DND-41 (cell line): ENCODE results near the gene TLR5.

Source experiments
- ATAC-seq: fragments of 200-7000 bp; cut with Tn5 transposase; 3 replicates; pipeline ENCODE4 v1.9.1; 2021; ENCODE audit warnings: low read depth; ENCODE audit not compliant: insufficient read depth
- DNase-seq: peaks from one replicate; pipeline ENCODE4 v3.0.0-alpha.2; 2020
- H2AFZ ChIP-seq: 2 replicates; pipeline ENCODE4 v1.6.0; 2012; ENCODE audit warnings: low read depth, low read length
- H3K27ac ChIP-seq: 2 replicates; pipeline ENCODE4 v1.5.1; 2012; ENCODE audit warnings: low read length, inconsistent platforms
- H3K27me3 ChIP-seq: fragments of 200-600 bp; sonication (generic); 2 replicates; pipeline ENCODE4 v1.6.0; 2012; ENCODE audit warnings: low read length, mild to moderate bottlenecking, inconsistent platforms; ENCODE audit not compliant: insufficient read depth, poor library complexity
- H3K36me3 ChIP-seq: 2 replicates; pipeline ENCODE4 v1.5.1; 2012; ENCODE audit warnings: low read length, inconsistent platforms; ENCODE audit not compliant: insufficient read depth
- H3K4me1 ChIP-seq: 2 replicates; pipeline ENCODE4 v1.5.1; 2012; ENCODE audit warnings: mild to moderate bottlenecking, low read length; ENCODE audit not compliant: insufficient read depth
- H3K4me2 ChIP-seq: 2 replicates; pipeline ENCODE4 v1.6.0; 2012; ENCODE audit warnings: mild to moderate bottlenecking, moderate library complexity, low read length, inconsistent platforms; ENCODE audit not compliant: insufficient read depth
- H3K4me3 ChIP-seq, 2 experiments: fragments of 200-600 bp in 1 of 2; shearing (Covaris generic) in 1 of 2; 2 replicates each; pipeline ENCODE4 v1.5.1; 2012 to 2016; ENCODE audit warnings: inconsistent platforms in 2 of 2, low read length in 2 of 2, mild to moderate bottlenecking in 2 of 2, low read depth in 1 of 2, moderate library complexity in 1 of 2
- H3K79me2 ChIP-seq: 2 replicates; pipeline ENCODE4 v1.6.0; 2012; ENCODE audit warnings: low read length, inconsistent platforms; ENCODE audit not compliant: insufficient read depth
- H3K9ac ChIP-seq: 2 replicates; pipeline ENCODE4 v1.6.0; 2012; ENCODE audit warnings: low read depth, mild to moderate bottlenecking, inconsistent platforms, low read length, moderate library complexity
- H3K9me3 ChIP-seq: 2 replicates; pipeline ENCODE4 v1.5.1; 2012; ENCODE audit warnings: low read length, moderate library complexity, mild to moderate bottlenecking, inconsistent platforms; ENCODE audit not compliant: insufficient read depth, severe bottlenecking
- H4K20me1 ChIP-seq: 2 replicates; pipeline ENCODE4 v1.6.0; 2012; ENCODE audit warnings: low read length; ENCODE audit not compliant: insufficient read depth
- EZH2 ChIP-seq: IDR thresholded peaks from 3 replicates; pipeline ENCODE4 v1.6.1; 2012; ENCODE audit warnings: borderline replicate concordance, low read depth, mild to moderate bottlenecking, moderate library complexity, low read length, inconsistent platforms; ENCODE audit not compliant: severe bottlenecking
- TF ChIP-seq, protein P1 (sequence below): IDR thresholded peaks from 2 replicates; pipeline ENCODE4 v1.5.1; 2012; ENCODE audit warnings: borderline replicate concordance, low read length, moderate library complexity, mild to moderate bottlenecking; ENCODE audit not compliant: poor library complexity, severe bottlenecking; ENCODE audit errors: extremely low read depth

TLR5 gene

DNA sequence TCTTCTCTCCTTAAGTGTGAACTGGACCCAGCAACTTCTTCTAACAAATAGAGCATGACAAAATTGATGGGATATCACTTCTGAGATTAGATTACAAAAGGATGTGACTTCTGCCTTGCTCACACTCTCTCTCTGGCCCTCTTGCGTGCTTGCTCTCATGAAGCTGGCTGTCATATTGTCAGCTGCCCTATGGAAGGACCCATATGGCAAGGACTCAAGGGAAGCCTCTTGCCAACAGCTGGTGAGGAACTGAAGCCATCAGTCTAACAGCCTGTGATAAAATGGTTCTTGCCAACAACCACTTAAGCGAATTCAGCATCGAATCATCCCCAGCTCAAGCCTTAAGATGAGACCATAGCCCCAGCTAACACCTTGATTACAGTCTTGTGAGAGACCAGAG lies 4.8 kb upstream of the TLR5 start:
- Histone ChIP-seq H3K9ac (no peak overlapping the region), H3K27me3 (no peaks in the 10 kb centered on the region), H3K4me2 (no peak overlapping the region), H3K4me1 (peaks cover 10% of the 10 kb centered on the region), H2AFZ (no peak overlapping the region), H4K20me1 (no peaks in the 10 kb centered on the region), H3K9me3 (peaks cover 3% of the 10 kb centered on the region), H3K27ac (no peak overlapping the region), H3K79me2 (no peaks in the 10 kb centered on the region), H3K36me3 (no peaks in the 10 kb centered on the region), H3K4me3 (no peak overlapping the region)
- ATAC-seq, result no peak
- no peak for DNase-seq
- no peak for TF ChIP-seq EZH2
- TF ChIP-seq, protein P1, sequence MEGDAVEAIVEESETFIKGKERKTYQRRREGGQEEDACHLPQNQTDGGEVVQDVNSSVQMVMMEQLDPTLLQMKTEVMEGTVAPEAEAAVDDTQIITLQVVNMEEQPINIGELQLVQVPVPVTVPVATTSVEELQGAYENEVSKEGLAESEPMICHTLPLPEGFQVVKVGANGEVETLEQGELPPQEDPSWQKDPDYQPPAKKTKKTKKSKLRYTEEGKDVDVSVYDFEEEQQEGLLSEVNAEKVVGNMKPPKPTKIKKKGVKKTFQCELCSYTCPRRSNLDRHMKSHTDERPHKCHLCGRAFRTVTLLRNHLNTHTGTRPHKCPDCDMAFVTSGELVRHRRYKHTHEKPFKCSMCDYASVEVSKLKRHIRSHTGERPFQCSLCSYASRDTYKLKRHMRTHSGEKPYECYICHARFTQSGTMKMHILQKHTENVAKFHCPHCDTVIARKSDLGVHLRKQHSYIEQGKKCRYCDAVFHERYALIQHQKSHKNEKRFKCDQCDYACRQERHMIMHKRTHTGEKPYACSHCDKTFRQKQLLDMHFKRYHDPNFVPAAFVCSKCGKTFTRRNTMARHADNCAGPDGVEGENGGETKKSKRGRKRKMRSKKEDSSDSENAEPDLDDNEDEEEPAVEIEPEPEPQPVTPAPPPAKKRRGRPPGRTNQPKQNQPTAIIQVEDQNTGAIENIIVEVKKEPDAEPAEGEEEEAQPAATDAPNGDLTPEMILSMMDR, result no peak

DNA sequence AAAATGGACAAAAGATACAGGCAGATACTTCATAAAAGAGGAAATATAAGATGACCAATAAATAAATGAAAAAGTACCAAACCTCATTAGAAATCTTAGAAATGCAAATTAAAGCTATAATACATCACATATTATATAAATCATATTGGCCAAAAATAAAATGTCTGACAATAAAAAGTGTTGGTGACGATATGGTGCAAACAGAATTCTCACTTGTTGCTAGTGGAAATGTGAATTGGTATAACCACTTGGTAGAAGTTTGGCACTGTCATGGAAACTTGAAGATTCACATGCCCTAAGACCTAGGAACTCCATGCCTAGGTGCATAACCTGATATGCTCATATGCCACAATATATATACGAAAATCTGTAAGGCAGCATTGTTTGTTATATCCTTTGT lies 4.4 kb upstream of the TLR5 start:
- Histone ChIP-seq H3K9me3 (peaks cover 3% of the 10 kb centered on the region), H3K36me3 (no peaks in the 10 kb centered on the region), H3K4me3 (no peak overlapping the region), H3K27ac (no peak overlapping the region), H3K79me2 (no peaks in the 10 kb centered on the region), H2AFZ (no peak overlapping the region), H3K4me2 (no peak overlapping the region), H3K27me3 (peaks cover 2% of the 10 kb centered on the region), H3K4me1 (peaks cover 15% of the 10 kb centered on the region), H4K20me1 (no peaks in the 10 kb centered on the region), H3K9ac (no peak overlapping the region)
- TF ChIP-seq, protein P1, result no peak
- no peak for TF ChIP-seq EZH2
- ATAC-seq (no peak), DNase-seq (no peak)

DNA sequence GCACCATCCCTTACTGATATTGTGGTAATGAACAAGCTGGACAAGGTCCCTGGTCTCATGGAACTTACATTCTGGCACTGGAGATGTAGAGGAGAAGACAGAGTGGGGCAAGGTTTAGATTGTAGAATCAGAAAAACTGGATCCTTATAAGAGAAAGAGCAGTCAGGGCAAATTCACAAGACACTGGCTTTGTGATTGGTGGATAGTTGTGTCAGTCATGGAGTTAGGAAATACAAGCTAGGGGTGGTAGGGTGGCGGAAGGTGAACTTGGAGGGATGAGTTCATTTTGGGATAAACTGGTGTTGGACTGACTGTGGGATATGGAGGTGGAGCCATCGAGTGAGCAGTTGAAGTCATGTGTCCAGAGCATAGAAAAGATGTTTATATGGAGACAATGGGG lies 3.7 kb upstream of the TLR5 start:
- Histone ChIP-seq H3K79me2 (no peaks in the 10 kb centered on the region), H3K4me3 (no peak overlapping the region), H3K27me3 (peaks cover 7% of the 10 kb centered on the region), H3K36me3 (no peaks in the 10 kb centered on the region), H3K4me1 (peaks cover 20% of the 10 kb centered on the region), H3K27ac (no peak overlapping the region), H2AFZ (no peak overlapping the region), H3K9me3 (peaks cover 3% of the 10 kb centered on the region), H4K20me1 (no peaks in the 10 kb centered on the region), H3K9ac (no peak overlapping the region), H3K4me2 (no peak overlapping the region)
- DNase-seq (no peak), ATAC-seq (no peak)
- TF ChIP-seq EZH2, result no peak
- TF ChIP-seq, protein P1, result no peak

DNA sequence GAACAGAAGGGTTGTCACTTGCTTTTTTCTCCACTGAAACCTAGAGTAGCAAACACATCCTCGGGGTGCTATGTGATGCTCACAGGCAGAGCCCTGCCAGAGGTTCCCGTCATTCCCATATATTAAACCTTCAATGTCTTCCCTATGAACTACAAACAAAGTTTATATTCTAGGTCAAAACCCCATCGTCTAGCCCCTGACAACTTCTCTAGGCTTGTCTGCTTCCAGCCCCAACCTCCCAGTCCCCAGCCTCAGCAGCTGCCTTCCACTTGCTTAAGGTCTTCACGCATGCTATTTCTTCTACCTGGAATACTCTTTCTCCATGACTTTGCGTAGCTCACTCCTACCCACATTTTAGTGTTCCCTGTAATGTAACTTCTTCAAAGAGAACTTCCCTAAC lies 1.9 kb upstream of the TLR5 start:
- no peak for ATAC-seq
- no peak overlapping the region for H2AFZ ChIP-seq
- no peaks in the 10 kb centered on the region for H3K79me2 ChIP-seq
- no peak overlapping the region for H3K27ac ChIP-seq
- H3K27me3 ChIP-seq, result peaks cover 7% of the 10 kb centered on the region
- no peak overlapping the region for H3K9ac ChIP-seq
- H3K4me1 ChIP-seq, result peaks cover 20% of the 10 kb centered on the region
- no peak for DNase-seq
- H3K4me3 ChIP-seq, result no peak overlapping the region
- no peaks in the 10 kb centered on the region for H4K20me1 ChIP-seq
- no peaks in the 10 kb centered on the region for H3K36me3 ChIP-seq
- no peak overlapping the region for H3K4me2 ChIP-seq
- H3K9me3 ChIP-seq, result peaks cover 3% of the 10 kb centered on the region
- TF ChIP-seq, protein P1, result no peak
- TF ChIP-seq EZH2, result no peak
